UCSD-AML1 (cell line): Measurements from ENCODE around the gene SBF1.

Experiments used
- DNase-seq: peaks from one replicate; lab custom pipeline; 2025; ENCODE audit not compliant: unreplicated experiment; lab: John Stamatoyannopoulos, UW

The SBF1 gene

DNA sequence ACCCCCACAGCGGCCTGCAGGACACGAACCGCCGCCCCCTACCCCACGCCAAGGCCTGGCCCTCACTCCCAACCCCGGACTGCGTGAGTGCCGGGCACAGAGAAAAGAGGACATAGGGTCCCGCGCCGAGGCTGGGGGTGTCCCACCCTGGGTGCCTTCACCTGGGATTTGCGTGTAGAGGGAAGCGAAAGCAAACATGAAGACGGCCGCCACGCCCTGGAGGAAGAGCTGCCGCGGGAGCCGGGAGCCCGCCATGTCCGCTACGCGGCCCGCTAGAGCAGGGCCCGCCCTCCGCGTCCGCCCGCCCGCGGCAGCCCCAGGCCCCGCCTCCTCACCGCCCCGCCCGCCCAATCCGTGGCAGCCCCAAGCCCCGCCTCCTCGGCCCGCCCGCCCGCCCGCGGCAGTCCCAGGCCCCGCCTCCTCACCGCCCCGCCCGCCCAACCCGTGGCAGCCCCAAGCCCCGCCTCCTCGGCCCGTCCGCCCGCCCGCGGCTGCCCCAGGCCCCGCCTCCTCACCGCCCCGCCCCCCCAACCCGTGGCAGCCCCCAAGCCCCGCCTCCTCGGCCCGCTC, 32.7 kb upstream of the SBF1 start, which contains the start of gene LMF2:
Gene LMF2 (minus strand): TSS at position 282 of the 570 bp plus-strand sequence. CDS start 27 bp downstream, at position 255.
- DNase-seq = no peak

DNA sequence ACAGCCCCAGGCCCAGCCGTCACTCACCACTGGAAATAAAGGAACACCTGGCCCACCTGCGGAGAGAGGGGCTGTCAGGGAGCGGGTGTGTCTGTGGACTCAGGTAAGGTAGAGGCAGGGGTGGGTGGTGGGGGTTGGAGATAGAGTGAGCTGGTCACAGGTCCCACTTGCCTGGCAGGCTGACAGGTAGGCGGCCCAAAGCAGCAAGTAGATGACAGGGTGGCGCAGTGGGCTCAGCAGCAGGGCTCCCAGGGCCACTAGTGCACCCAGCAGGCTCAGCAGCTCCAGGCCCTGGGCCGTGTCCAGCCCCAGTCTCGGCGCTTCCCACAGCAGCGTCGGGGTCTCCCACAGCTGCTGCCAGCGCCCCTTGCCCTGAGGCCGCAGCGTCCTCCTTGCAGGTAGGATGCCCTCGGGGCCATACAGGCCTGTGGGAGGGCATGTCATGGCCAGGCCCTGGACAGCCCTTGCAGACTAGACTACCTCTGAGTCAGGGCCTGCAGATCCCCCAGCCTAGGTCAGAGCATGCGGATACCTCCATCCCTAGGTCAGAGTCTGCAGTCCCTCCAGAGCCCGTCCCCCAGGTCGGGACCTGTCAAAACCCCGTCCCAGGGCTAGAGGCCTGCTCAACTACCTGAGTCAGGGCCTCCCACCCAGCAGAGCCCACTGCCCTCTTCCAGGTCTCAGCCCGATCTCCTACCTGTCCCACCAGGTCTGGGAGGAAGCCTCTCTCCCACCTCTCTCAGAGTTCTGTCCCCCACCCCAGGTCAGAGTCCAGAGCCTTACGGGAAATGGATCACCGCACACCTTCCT, 32.0 kb upstream of the SBF1 start:
- DNase-seq = no peak

DNA sequence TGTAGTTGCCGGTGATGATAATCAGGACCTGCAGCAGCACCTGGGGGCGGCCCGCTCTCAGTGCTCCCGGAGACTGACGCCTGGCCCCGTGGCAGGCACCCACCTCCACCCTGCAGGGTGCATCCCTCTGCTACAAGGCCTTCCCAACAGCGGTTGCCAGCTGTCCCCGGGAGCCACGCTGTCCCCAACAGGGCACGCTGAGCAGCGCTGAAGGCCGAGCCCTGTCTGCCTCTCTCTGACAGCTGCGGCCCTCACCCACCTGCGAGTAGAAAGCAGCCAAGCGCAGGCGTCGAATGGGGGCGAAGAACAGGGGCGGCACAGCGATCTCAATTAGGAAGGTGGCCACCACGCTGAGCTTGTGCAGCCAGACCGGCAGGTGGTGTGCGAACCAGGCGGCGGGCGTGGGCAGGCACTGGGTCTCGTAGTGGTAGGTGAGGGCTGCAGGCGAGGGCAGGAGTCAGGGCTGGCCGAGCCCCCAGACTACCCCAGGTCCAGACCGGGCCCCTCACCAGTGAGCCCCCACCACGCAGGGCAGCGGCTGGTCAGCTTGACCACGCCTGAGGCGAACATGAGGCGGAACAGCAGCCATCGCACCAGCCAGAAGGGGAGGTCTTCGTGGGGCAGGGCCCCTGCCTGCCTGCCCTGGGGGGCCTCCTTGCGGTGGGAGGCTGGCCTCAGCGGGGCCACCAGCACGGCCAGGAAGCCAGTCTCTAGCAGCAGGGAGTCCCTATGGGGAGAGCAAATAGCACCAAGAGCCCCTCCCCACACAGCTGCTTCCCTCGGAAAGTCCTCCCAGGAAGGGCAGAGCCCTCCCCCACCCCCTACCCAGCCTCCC, 31.2 kb upstream of the SBF1 start:
- no peak for DNase-seq

DNA sequence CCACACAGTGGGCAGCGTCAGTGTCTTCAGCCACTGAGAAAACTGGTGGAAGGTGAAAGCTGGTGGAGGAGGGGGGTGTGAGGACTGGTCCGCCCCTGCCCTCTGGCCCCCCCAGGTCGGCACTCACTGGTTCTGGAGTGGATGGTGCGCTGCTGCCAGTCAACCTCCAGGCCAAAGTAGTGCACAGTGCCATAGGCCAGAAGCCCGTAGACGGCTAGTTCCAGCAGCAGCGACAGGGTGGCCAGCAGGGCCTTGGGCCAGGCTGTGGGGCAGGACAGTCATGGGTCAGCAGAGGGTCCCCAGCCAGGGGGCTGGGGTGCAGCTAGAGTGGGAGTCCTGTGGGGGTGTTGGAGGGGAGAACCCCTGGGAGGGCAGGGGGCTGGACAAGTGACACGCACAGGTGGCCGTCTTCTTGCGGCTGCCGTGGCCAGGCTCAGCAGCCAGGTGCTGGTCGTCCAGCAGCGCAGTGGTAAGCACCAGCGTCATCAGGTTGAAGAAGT, 30.5 kb upstream of the SBF1 start:
- DNase-seq = no peak

DNA sequence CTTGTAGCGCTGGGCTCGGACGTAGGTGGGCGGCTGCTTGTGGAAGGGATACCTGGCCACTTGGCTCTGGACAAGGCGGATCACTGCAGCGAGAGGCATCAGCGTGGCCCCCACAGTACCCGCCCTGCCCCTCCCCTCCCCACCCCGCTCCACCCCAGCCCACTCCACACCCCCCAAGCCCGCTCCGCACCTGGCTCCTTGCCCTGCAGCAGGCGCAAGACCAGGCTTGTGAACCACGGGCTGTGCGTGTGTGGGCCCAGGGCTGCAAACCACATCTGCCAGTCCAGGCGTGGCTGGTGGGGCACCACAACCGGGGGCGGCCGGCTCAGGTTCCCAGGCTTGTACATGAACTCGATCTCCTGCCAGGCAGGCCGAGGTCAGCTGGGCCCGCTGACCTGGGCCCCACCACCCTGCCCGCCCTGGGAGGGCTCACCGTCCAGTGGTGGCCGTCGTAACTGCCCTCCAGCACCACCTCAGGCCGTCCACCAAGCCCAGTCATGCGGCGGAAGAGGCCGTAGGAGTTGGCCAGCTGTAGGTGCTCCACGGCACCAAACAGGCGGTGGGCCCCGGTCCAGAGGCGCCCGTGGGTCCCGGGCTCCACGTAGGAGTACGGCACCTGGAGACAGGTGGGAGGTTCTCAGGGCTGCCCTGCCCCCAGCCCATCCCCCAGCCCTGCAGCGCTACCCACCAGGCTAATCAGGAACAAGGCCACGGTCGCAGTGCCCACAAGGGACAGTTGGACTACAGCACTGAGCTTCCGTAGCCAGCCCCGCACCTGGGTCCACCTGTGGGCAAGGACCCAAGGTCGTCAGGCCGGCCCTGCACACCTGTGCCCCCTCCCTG, 29.8 kb upstream of the SBF1 start:
- no peak for DNase-seq

DNA sequence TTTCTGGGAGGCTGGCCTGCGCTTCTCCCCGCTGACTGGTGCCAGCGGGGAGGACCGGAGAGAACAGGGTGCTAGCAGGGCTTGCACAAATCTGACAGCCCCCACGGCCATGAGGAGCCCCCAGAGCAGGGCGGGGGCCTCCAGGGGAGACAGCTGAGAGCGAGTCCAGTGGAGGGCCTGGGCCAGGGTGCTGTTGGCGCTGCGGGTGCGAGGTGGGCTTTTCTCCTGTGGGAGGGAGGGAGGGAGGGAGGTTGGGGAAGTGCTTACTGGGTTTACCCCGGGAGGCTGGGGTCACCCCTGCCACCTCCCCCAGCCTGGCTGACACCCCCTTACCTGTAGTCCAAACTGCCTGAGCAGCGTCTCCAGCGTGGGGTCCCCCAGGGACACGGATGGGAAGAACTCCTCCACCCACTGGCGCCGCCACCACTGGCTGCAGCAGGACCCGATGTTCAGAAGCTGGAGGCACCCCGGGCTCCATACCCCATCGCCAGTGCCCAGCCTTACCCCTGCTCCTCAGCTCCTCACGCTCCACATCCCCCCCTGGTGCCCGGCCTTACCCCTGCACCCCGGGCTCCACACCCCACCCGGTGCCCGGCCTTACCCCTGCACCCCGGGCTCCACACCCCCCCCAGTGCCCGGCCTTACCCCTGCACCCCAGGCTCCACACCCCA, 28.8 kb upstream of the SBF1 start:
- DNase-seq = no peak

DNA sequence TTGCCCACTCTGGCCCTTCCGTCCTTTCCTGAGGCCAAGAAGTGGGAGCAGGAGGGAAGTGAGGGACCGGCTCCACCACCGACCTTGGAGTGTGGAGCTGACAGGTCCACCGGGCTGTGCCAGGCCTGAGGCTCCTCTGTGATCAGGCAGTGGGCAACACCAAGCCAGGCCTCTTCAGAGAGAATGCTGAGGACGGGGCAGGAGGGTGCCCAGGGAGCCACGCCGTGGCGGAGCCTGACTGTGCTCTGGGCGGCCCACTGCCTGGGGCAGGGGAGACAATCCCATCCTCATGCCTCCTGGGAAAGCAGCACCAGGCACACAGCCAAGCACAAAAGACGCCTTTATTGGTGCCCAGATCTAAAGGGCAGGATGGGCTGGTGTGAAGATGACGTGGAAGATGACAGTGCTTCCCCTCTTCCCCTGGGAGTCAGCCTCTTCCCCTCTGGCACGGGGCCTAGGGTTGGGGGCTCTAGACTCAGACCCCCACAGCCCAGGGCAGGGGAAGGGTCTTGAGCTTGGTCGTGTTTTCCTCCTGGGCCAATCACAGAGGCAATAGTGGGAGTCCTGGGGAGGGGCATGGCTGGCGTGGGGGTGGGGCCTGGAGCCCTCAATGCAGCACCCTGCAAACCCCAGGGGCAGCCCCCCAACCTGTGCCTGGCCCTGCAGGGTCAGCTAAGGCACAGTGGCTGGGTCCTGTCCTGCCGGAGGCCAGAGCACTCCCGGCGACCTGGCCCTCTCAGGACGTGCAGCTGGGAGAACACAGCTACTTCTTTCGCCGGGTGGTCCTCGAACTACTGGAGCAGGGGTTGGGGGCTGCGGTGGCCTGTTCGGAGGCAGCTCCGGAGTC, 28.0 kb upstream of the SBF1 start:
- no peak for DNase-seq

DNA sequence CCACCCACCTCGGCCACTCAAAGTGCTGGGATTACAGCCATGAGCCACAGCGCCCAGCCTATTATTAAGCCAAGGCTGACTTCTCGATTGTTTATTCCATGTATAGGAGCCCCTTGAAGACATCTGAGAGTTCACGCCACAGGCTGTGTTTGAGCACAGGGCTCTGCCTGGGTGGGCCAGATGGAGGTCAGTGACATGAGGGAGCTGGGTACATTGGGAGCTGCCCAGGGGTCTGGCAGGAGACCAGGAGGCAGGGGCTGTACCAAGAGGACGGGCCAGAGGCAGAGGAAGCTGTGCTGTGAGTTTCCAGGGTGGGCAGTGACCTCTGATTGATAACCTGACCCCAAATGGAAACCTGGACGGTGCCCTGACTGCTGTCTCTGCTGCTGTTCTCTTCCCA, 27.3 kb upstream of the SBF1 start:
- DNase-seq = no peak

DNA sequence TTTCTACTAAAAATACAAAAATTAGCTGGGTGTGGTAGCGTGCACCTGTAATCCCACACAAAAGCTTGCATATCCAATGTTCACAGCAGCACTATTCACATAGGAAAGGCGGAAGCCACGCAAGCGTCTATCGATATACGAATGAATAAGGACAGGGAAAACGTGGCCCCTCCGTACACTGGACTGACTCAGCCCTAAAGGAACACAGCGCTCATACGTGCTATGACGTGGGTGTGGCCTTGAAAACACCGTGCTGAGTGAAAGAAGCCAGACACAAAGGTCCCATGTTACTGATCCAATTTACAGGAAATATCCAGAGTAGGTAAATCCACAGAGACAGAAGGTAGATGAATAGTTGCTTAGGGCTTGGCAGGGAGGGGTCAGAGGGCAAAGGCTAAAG, 25.6 kb upstream of the SBF1 start:
- no peak for DNase-seq

DNA sequence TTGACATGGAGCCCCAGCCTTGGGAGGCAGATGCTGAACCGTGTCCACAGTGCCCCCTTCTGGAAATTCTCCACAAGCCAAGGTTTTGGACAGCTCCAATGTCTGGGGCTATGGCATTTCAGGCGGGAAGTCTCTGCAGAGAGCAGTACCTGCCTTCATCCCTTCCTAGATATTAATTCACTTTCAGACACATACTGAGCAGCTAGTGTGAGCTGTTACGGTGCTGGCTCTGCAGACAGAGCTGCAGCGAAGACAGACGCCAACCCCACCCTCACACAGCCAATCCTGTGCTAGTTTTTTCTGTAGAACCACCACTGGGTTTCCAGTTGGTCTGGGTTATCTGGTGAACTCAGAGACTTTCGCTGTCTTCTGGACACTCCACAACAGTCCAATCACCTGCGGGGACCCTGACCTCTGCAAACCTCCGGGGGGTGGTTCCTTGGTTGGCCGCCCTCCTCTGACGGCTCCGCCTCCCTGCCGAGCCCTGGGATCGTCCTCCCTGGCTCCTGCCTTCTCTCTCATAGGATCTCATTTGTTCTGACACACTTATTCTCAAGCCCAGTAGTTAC, 23.6 kb upstream of the SBF1 start:
- peak; percentile 64 for DNase-seq

DNA sequence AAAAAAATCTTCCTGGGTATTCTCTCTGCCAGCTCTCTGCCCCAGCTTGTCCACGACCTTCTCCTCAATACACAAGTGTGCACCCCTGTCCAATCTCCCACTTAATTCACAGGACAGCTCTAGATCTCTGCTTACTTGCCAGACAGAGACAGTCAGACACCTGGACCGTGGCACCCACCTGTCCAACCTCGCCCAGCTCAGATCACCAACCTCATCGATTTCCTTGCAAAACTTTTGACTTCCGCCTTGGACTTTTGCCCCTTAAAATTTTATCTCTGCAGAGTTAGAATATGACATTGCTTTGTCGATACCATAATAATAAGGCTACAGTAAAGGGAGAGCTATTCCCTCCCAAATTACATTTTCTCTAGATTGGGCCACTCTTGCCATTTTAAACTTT, 22.3 kb upstream of the SBF1 start:
- no peak for DNase-seq

DNA sequence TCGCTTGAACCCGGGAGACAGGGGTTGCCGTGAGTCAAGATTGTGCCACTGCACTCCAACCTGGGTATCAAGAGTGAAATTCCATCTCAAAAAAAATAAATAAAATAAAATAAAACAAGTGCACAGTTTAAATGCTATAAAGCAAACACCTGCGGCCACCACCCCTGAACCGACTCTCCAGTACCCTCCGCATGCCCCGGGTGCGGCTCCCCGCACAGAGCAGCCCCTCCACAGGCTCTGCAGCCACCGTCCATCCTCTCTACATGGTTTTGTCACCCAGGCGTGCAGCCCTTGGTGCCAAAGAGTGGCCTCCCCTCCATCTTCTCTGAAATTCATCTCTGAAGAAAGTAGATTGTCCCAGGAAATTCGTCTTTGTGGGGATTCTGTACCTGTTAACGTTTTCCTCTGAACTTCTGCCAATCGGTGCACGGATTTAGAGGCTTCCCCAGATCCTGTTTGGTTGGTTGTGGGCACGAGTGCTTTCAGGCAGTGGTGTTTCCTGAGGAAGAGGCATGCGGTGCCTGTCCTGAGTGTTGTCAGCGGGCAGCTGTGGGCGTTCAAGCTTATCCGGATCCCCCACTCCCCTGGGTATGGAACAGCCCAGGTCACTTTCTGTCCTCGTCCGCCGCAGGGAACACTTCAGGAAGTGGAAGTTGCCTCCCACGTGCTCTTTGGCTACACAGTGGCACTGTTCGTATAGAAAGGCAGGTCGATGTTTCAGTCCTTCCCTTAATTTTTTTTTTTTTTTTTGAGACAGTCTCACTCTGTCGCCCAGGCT, 15.9 kb upstream of the SBF1 start:
- peak; percentile 78 for DNase-seq

DNA sequence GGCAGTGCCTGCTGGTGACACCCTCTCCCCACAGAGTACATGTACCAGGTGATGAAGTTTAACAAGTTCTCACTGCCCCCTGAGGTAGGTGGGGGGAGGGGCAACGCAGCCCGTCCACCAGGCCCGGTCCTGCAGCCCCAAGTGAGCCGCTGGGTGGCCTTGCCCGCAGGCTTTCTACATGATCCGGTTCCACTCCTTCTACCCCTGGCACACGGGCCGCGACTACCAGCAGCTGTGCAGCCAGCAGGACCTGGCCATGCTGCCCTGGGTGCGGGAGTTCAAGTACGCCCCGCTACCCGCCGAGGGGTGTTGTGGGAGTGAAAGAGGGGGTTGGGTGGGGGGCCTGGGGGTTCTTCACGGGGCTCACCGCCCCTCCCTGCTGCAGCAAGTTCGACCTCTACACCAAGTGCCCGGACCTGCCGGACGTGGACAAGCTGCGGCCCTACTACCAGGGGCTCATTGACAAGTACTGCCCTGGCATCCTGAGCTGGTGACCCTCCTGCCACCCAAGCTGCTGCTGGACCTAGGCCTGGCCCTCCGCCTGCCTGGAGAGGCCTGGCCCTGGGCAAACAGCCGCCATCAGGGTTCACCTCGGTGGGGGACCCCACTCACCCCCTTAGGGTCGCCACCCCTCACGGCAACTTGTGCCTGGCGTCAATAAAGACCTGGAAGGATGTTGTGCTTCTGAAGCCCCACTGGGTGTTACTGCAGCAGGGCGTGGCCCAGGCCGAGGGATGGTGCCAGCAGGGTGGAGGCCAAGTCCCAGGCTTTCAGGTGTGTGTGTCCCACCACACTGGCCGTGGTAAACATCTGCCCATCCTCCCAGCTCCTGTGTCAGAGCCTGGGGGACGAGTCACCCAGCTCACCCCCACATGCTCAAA, 14.8 kb upstream of the SBF1 start:
- DNase-seq = no peak

DNA sequence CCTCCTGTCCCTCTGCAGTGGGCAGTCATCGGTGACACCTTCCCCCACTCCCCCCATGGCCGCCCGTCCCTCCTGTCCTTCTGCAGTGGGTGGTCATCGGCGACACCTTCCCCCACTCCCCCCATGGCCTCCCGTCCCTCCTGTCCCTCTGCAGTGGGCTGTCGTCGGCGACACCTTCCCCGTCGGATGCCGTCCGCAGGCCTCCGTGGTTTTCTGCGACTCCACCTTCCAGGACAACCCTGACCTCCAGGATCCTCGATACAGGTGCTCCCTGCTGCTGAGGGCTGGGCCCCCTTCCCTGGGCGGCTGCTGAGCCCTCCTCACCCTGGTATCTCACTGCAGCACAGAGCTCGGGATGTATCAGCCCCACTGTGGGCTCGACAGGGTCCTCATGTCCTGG, 14.1 kb upstream of the SBF1 start:
- DNase-seq = no peak

DNA sequence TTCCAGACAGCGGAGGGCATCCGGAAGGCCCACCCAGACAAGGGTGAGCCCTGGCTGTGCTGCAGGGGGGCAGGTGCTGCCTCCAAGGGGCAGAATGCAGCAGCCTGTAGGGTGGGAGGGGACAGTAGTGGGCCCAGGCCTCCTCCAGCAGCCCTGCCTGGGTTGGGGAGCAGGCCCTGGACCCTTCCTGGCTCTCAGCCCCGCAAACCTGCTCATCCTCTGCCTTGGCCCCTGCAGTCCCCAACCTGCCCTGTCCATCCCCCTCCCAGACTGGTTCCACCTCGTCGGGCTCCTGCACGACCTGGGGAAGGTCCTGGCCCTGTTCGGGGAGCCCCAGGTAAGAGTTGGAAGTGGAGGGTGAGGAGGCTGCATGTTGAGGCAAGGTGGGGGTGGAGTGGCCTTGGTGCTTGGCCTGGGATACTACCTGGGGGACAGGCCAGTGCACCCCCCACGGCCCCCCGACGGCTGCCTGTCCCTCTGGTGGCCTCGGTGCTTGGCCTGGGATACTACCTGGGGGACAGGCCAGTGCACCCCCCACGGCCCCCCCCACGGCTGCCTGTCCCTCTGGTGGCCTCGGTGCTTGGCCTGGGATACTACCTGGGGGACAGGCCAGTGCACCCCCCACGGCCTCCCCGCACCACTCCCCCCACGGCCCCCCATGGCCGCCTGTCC, 13.3 kb upstream of the SBF1 start:
- DNase-seq = no peak

DNA sequence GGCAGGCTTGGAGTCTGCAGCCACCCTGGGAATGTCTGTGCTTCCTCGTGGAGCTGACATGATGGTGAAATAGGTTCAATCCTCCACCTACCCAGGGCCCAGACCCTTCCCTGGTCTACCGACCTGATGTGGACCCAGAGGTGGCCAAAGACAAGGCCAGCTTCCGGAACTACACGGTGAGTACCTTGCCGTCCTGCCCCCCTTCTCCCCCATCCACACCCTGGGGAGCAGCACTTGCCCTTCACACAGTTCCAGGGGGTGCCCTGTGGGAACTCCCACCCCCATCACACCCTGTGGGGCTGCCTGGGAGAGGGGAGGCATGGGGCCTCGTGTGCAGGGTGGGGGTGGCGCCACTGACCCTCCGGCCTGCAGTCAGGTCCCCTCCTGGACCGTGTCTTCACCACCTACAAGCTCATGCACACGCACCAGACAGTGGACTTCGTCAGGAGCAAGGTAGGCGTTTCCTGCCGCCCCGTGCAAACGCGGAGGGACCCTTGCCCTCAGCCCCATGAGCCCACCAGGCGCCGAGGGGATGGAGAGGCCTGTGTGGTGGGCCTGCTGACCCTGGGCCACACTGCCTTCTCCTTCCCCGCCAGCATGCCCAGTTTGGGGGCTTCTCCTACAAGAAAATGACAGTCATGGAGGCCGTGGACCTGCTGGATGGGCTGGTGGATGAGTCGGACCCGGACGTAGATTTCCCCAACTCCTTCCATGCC, 12.6 kb upstream of the SBF1 start:
- no peak for DNase-seq
